Esophagus muscularis mucosa (tissue), 4 donors: ENCODE results near the gene RAI14. TPM values are rescaled to one million over a fixed set of nuclear protein-coding genes. Genes with fewer than 3 reads are reported as not detected.

Experiments
- DNase-seq: peaks from one replicate; pipeline ENCODE4 v3.0.0-alpha.2; 2017; ENCODE audit errors: extremely low spot score
- H3K27ac ChIP-seq, 4 donors: fragments of 200-600 bp; sonication (generic); replicated peaks in 1 of 4; 1 replicate in 3 of 4; 2 replicates in 1 of 4; pipeline ENCODE4 v1.5.1; 2016 to 2019; ENCODE audit warnings: mild to moderate bottlenecking in 1 of 4
- H3K27me3 ChIP-seq, 4 donors: fragments of 200-600 bp; sonication (generic); one replicate each; pipeline versions ENCODE4 v1.5.1 to v1.6.0; 2016 to 2019
- H3K36me3 ChIP-seq, 4 donors: fragments of 200-600 bp; sonication (generic); one replicate each; pipeline ENCODE4 v1.5.1; 2016 to 2019
- H3K4me1 ChIP-seq, 4 donors: fragments of 200-600 bp; sonication (generic); one replicate each; pipeline ENCODE4 v1.5.1; 2016 to 2019
- H3K4me3 ChIP-seq, 4 donors: fragments of 200-600 bp; sonication (generic); 1 replicate in 2 of 4; 2 replicates in 2 of 4; pipeline ENCODE4 v1.5.1; 2016 to 2019; ENCODE audit warnings: mild to moderate bottlenecking in 4 of 4, moderate library complexity in 1 of 4
- H3K9me3 ChIP-seq, 4 donors: fragments of 200-600 bp; sonication (generic); 1 replicate in 3 of 4; 2 replicates in 1 of 4; pipeline ENCODE4 v1.5.1; 2016 to 2019
- CTCF ChIP-seq, 3 experiments: fragments of 200-600 bp in 2 of 3; fragments of 450-650 bp in 1 of 3; sonication (generic) in 2 of 3; IDR thresholded peaks; one replicate each; pipeline ENCODE4 v1.5.1; 2017 to 2019; ENCODE audit warnings: antibody characterized with exemption in 3 of 3, mild to moderate bottlenecking in 2 of 3, moderate library complexity in 1 of 3
- EP300 ChIP-seq: sonication (generic); formaldehyde crosslinking; IDR thresholded peaks from one replicate; pipeline ENCODE4 v1.6.1; 2017; ENCODE audit warnings: antibody characterized with exemption
- POLR2A ChIP-seq: fragments of 450-650 bp; IDR thresholded peaks from one replicate; pipeline ENCODE4 v1.6.1; 2017; ENCODE audit warnings: antibody characterized with exemption, moderate library complexity, mild to moderate bottlenecking, low read depth
- POLR2AphosphoS5 ChIP-seq, 2 donors: sonication (generic); formaldehyde crosslinking; IDR thresholded peaks; one replicate each; pipeline ENCODE4 v1.6.1; 2017; ENCODE audit warnings: antibody characterized with exemption in 2 of 2
- WGBS: methylation state at CpG from one replicate; pipeline ENCODE4 v1.1.5; 2018; 5-methylcytosine and 5-hydroxymethylcytosine counted together
- intact Hi-C: fragments of 100-400 bp; cut with DNase I; formaldehyde crosslinking; loops from one replicate; pipeline ENCODE4 v1.15.1; 2023
- total RNA-seq, 4 donors: library from RNA; depleted of rRNA; stranded (reverse); fragments of >200 nt; gene quantifications; one replicate each; pipeline versions ENCODE4 v1.1.0 to v1.2.1, GENCODE V29; 2016

RAI14 gene
- total RNA-seq, 4 donors from 2014 or later: 57.3 to 76.4 (median 68.1) TPM

- DNase-seq: no peak
- H3K4me3 ChIP-seq: no peak overlapping the region
- WGBS: 74% methylated on average over 3 of the region's 3 CpGs
- H3K4me1 ChIP-seq: no peaks in the 10 kb centered on the region
- H3K36me3 ChIP-seq: no peaks in the 10 kb centered on the region
- no peaks in the 10 kb centered on the region for H3K9me3 ChIP-seq
- TF ChIP-seq EP300: no peak
- no peak for TF ChIP-seq CTCF (IDR thresholded peaks at IDR 0.05)
- TF ChIP-seq POLR2AphosphoS5 (IDR thresholded peaks at IDR 0.05): no peak
- TF ChIP-seq POLR2A: no peak
- no peaks in the 10 kb centered on the region for H3K27me3 ChIP-seq
- intact Hi-C loops: no loop called here
- no peak overlapping the region for H3K27ac ChIP-seq
Measured at GRCh38 chr5:34639852-34640626, 16.1 kb upstream of the RAI14 start.

GRCh38 chr5:34648039-34648839, 7.9 kb upstream of the RAI14 start:
- Histone ChIP-seq H3K4me1 (peaks cover 0 to 8% (median 3%) of the 10 kb centered on the region in 4 donors), H3K4me3 (no peak overlapping the region), H3K27ac (no peak overlapping the region), H3K27me3 (no peaks in the 10 kb centered on the region), H3K9me3 (no peaks in the 10 kb centered on the region), H3K36me3 (no peaks in the 10 kb centered on the region)
- no peak for DNase-seq
- intact Hi-C loops: no loop called here
- WGBS: 63% methylated on average over 5 of the region's 5 CpGs
- TF ChIP-seq CTCF (IDR thresholded peaks at IDR 0.05) (no peak), EP300 (no peak), POLR2A (no peak), POLR2AphosphoS5 (IDR thresholded peaks at IDR 0.05) (no peak)

- Histone ChIP-seq H3K36me3 (no peaks in the 10 kb centered on the region), H3K27me3 (no peaks in the 10 kb centered on the region), H3K4me3 (no peak overlapping the region), H3K27ac (no peak overlapping the region), H3K9me3 (no peaks in the 10 kb centered on the region), H3K4me1 (peaks cover 0 to 10% (median 4%) of the 10 kb centered on the region in 4 donors)
- intact Hi-C loops: no loop called here
- TF ChIP-seq POLR2A (no peak), CTCF (IDR thresholded peaks at IDR 0.05) (no peak), EP300 (no peak)
- 98% methylated on average over 2 of the region's 2 CpGs for WGBS
- DNase-seq: no peak
Measured at GRCh38 chr5:34648840-34649158, 7.3 kb upstream of the RAI14 start.

GRCh38 chr5:34651791-34652190, 4.3 kb upstream of the RAI14 start:
- no peaks in the 10 kb centered on the region for H3K27me3 ChIP-seq
- no peak overlapping the region for H3K4me3 ChIP-seq
- H3K9me3 ChIP-seq: no peaks in the 10 kb centered on the region
- WGBS: 65% methylated on average over 2 of the region's 2 CpGs
- H3K4me1 ChIP-seq: peaks cover 7 to 16% (median 10%) of the 10 kb centered on the region in 4 donors
- H3K27ac ChIP-seq: no peak overlapping the region
- H3K36me3 ChIP-seq: no peaks in the 10 kb centered on the region
- DNase-seq: no peak
- no peak for TF ChIP-seq POLR2A
- intact Hi-C loops: loop anchor here (5.0 kb wide), 2 partner anchors 54 to 186 kb away; partner anchors contain the start of gene TTC23L

- no peaks in the 10 kb centered on the region for H3K27me3 ChIP-seq
- no peaks in the 10 kb centered on the region for H3K9me3 ChIP-seq
- no peak overlapping the region for H3K4me3 ChIP-seq
- no peaks in the 10 kb centered on the region for H3K36me3 ChIP-seq
- TF ChIP-seq POLR2A (no peak), EP300 (no peak), POLR2AphosphoS5 (IDR thresholded peaks at IDR 0.05) (no peak), CTCF (IDR thresholded peaks at IDR 0.05) (no peak)
- intact Hi-C loops: loop anchor here (5.0 kb wide), 2 partner anchors 55 to 185 kb away; partner anchors contain the start of gene TTC23L
- H3K4me1 ChIP-seq: peaks cover 12 to 22% (median 16%) of the 10 kb centered on the region in 4 donors
- no peak overlapping the region for H3K27ac ChIP-seq
- 53% methylated on average over 4 of the region's 5 CpGs for WGBS
- no peak for DNase-seq
Measured at GRCh38 chr5:34652466-34652865, 3.7 kb upstream of the RAI14 start.
